HPDE6-E6E7 (cell line): ENCODE results near the gene C15orf62.

ENCODE experiments used
- DNase-seq: peaks from one replicate; pipeline ENCODE4 v3.0.0; 2011; ENCODE audit warnings: missing footprints; ENCODE audit errors: extremely low spot score

The C15orf62 gene

GRCh38 chr15:40782609-40783227 is 12.9 kb downstream of the C15orf62 start:
- no peak for DNase-seq

- DNase-seq: no peak
Measured at GRCh38 chr15:40785164-40785563, 15.4 kb downstream of the C15orf62 start.

GRCh38 chr15:40785814-40786213 is 16.0 kb downstream of the C15orf62 start:
- no peak for DNase-seq

- DNase-seq: no peak
Measured at GRCh38 chr15:40787344-40787841, 17.6 kb downstream of the C15orf62 start.

GRCh38 chr15:40787991-40788390 is 18.2 kb downstream of the C15orf62 start:
- no peak for DNase-seq

- no peak for DNase-seq
Measured at GRCh38 chr15:40789119-40789518, 19.3 kb downstream of the C15orf62 start.

- no peak for DNase-seq
Measured at GRCh38 chr15:40789999-40790398, 20.2 kb downstream of the C15orf62 start.

- no peak for DNase-seq
Measured at GRCh38 chr15:40790718-40791117, 20.9 kb downstream of the C15orf62 start.

- DNase-seq: no peak
Measured at GRCh38 chr15:40792394-40792793, 22.6 kb downstream of the C15orf62 start.

GRCh38 chr15:40793216-40793989 is 23.6 kb downstream of the C15orf62 start:
- DNase-seq: peak; percentile 55

GRCh38 chr15:40796041-40796440 is 26.3 kb downstream of the C15orf62 start:
- no peak for DNase-seq

GRCh38 chr15:40796512-40796911 is 26.7 kb downstream of the C15orf62 start:
- no peak for DNase-seq

- no peak for DNase-seq
Measured at GRCh38 chr15:40799523-40799922, 29.7 kb downstream of the C15orf62 start.

- no peak for DNase-seq
Measured at GRCh38 chr15:40803076-40803475, 33.3 kb downstream of the C15orf62 start.

- DNase-seq: no peak
Measured at GRCh38 chr15:40803688-40804087, 33.9 kb downstream of the C15orf62 start.

- DNase-seq: no peak
Measured at GRCh38 chr15:40806672-40807027, 36.9 kb downstream of the C15orf62 start.

- peak; percentile 96 for DNase-seq
Measured at GRCh38 chr15:40807028-40807887, 37.5 kb downstream of the C15orf62 start, which contains the start of the genes DNAJC17 and ZFYVE19. Gene DNAJC17 (minus strand): TSS chr15:40807473. CDS start chr15:40807446, 27 bp downstream. Gene ZFYVE19 (plus strand): TSS chr15:40807089. CDS start chr15:40807590, 501 bp downstream.

GRCh38 chr15:40807888-40808461 is 38.2 kb downstream of the C15orf62 start:
- no peak for DNase-seq

- no peak for DNase-seq
Measured at GRCh38 chr15:40808861-40809450, 39.2 kb downstream of the C15orf62 start.

- no peak for DNase-seq
Measured at GRCh38 chr15:40812721-40813425, 43.1 kb downstream of the C15orf62 start.
